ENCODE results near the gene ISOC2.
"Not testable (repeated sequence)": the region's sequence is repeated elsewhere in the genome, so short reads cannot be mapped to it uniquely, and the experiment has no call there.

The ISOC2 gene

GRCh38 chr19:55443824-55444480 lies 17.5 kb downstream of the ISOC2 start:
- no peak for DNase-seq (ENCODE audit: insufficient read length, low spot score)
- FAIRE-seq: no peak

GRCh38 chr19:55443045-55443823 lies 18.2 kb downstream of the ISOC2 start, which contains the start of gene SHISA7:
Gene SHISA7 (minus strand): TSS chr19:55443300. CDS start chr19:55442863, 437 bp downstream.
- DNase-seq (ENCODE audit: insufficient read length, low spot score) (no peak), FAIRE-seq (no peak)

- DNase-seq (ENCODE audit: insufficient read length, low spot score) (no peak), FAIRE-seq (no peak)
Observed at GRCh38 chr19:55442372-55442961, 19.0 kb downstream of the ISOC2 start.

GRCh38 chr19:55441692-55442321 lies 19.6 kb downstream of the ISOC2 start:
- no peak for FAIRE-seq
- no peak for DNase-seq (ENCODE audit: insufficient read length, low spot score)

- DNase-seq (ENCODE audit: insufficient read length, low spot score): no peak
- no peak for FAIRE-seq
Observed at GRCh38 chr19:55441319-55441691, 20.1 kb downstream of the ISOC2 start.

- DNase-seq (ENCODE audit: insufficient read length, low spot score) (no peak), FAIRE-seq (no peak)
Observed at GRCh38 chr19:55440411-55441105, 20.9 kb downstream of the ISOC2 start.

- DNase-seq (ENCODE audit: insufficient read length, low spot score) (no peak), FAIRE-seq (no peak)
Observed at GRCh38 chr19:55439052-55439451, 22.4 kb downstream of the ISOC2 start.

- FAIRE-seq (peak; percentile 51), DNase-seq (ENCODE audit: insufficient read length, low spot score) (peak; percentile 83)
Observed at GRCh38 chr19:55437410-55437809, 24.0 kb downstream of the ISOC2 start.

GRCh38 chr19:55436847-55437246 lies 24.6 kb downstream of the ISOC2 start:
- FAIRE-seq (no peak), DNase-seq (ENCODE audit: insufficient read length, low spot score) (no peak)

- DNase-seq (ENCODE audit: insufficient read length, low spot score): no peak
- FAIRE-seq: no peak
Observed at GRCh38 chr19:55435020-55435419, 26.4 kb downstream of the ISOC2 start.

- DNase-seq (ENCODE audit: insufficient read length, low spot score): no peak
- FAIRE-seq: peak; percentile 100
Observed at GRCh38 chr19:55434356-55434919, 27.0 kb downstream of the ISOC2 start.

GRCh38 chr19:55433292-55433691 lies 28.1 kb downstream of the ISOC2 start:
- DNase-seq (ENCODE audit: insufficient read length, low spot score) (no peak), FAIRE-seq (no peak)

- no peak for FAIRE-seq
- no peak for DNase-seq (ENCODE audit: insufficient read length, low spot score)
Observed at GRCh38 chr19:55432241-55432959, 29.0 kb downstream of the ISOC2 start.

- FAIRE-seq (no peak), DNase-seq (ENCODE audit: insufficient read length, low spot score) (no peak)
Observed at GRCh38 chr19:55431183-55431582, 30.3 kb downstream of the ISOC2 start.

GRCh38 chr19:55426042-55426441 lies 35.4 kb downstream of the ISOC2 start:
- DNase-seq (ENCODE audit: insufficient read length, low spot score) (no peak), FAIRE-seq (no peak)

GRCh38 chr19:55424518-55424917 lies 36.9 kb downstream of the ISOC2 start:
- FAIRE-seq: no peak
- DNase-seq (ENCODE audit: insufficient read length, low spot score): no peak

- FAIRE-seq: no peak
- DNase-seq (ENCODE audit: insufficient read length, low spot score): no peak
Observed at GRCh38 chr19:55423225-55424005, 38.0 kb downstream of the ISOC2 start.

- not testable (repeated sequence) for FAIRE-seq; DNase-seq (ENCODE audit: insufficient read length, low spot score)
Observed at GRCh38 chr19:55421281-55421680, 40.2 kb downstream of the ISOC2 start.

GRCh38 chr19:55419624-55420236 lies 41.7 kb downstream of the ISOC2 start:
- FAIRE-seq (no peak), DNase-seq (ENCODE audit: insufficient read length, low spot score) (no peak)

Measured in HTR-8/SVneo (cell line).